C4-2B (cell line): ENCODE measurements around the gene HRH3.

Source experiments
- CTCF ChIP-seq: fragments of 450-650 bp; conservative IDR thresholded peaks from 2 replicates; pipeline ENCODE4 v1.5.1; 2017; ENCODE audit warnings: mild to moderate bottlenecking
- ZFX ChIP-seq: fragments of 450-650 bp; IDR thresholded peaks from 2 replicates; pipeline ENCODE4 v1.6.1; 2017

GRCh38 chr20:62237801-62238568, 17.9 kb upstream of the HRH3 start, which contains the start of gene OSBPL2:
- TF ChIP-seq CTCF: no peak
- no peak for TF ChIP-seq ZFX
